Mesenchymal stem cell (in vitro differentiated cells and primary cell): ENCODE measurements around the gene REELD1.

Experiments used
- DNase-seq: peaks from one replicate; pipeline ENCODE4 v3.0.0-alpha.2; 2013
- H2AFZ ChIP-seq: one replicate; pipeline ENCODE4 v1.6.1; 2013; ENCODE audit warnings: low read depth, mild to moderate bottlenecking, control low read depth, inconsistent platforms, low read length, moderate library complexity
- H2AK5ac ChIP-seq: 2 replicates; pipeline ENCODE4 v1.6.1; 2013; ENCODE audit warnings: low read length, moderate library complexity, mild to moderate bottlenecking, inconsistent platforms; ENCODE audit not compliant: severe bottlenecking
- H2BK120ac ChIP-seq: one replicate; pipeline ENCODE4 v1.6.1; 2013; ENCODE audit warnings: low read depth, mild to moderate bottlenecking, inconsistent platforms, low read length, moderate library complexity
- H2BK12ac ChIP-seq, 2 experiments: one replicate each; pipeline ENCODE4 v1.6.1; 2013; ENCODE audit warnings: inconsistent platforms in 2 of 2, low read length in 2 of 2, mild to moderate bottlenecking in 2 of 2, moderate library complexity in 2 of 2, control low read depth in 1 of 2
- H2BK15ac ChIP-seq: one replicate; pipeline ENCODE4 v1.6.1; 2013; ENCODE audit warnings: mild to moderate bottlenecking, low read depth, inconsistent platforms; ENCODE audit not compliant: poor library complexity, severe bottlenecking
- H2BK5ac ChIP-seq: 2 replicates; pipeline ENCODE4 v1.6.1; 2013; ENCODE audit warnings: low read depth, mild to moderate bottlenecking, low read length, control low read depth, inconsistent platforms; ENCODE audit not compliant: poor library complexity, severe bottlenecking
- H3K14ac ChIP-seq, 2 experiments: one replicate each; pipeline ENCODE4 v1.6.1; 2013; ENCODE audit warnings: inconsistent platforms in 2 of 2, low read length in 2 of 2, control low read depth in 1 of 2, mild to moderate bottlenecking in 1 of 2, moderate library complexity in 1 of 2
- H3K18ac ChIP-seq, 2 experiments: one replicate each; pipeline ENCODE4 v1.6.1; 2013; ENCODE audit warnings: inconsistent platforms in 2 of 2, low read length in 2 of 2, control low read depth in 1 of 2, low read depth in 1 of 2, mild to moderate bottlenecking in 1 of 2
- H3K23ac ChIP-seq, 2 experiments: one replicate each; pipeline ENCODE4 v1.6.1; 2013; ENCODE audit warnings: inconsistent platforms in 2 of 2, low read length in 2 of 2, mild to moderate bottlenecking in 2 of 2, moderate library complexity in 2 of 2, control low read depth in 1 of 2
- H3K27ac ChIP-seq: 2 replicates; pipeline ENCODE4 v1.5.1; 2013; ENCODE audit warnings: mild to moderate bottlenecking, moderate library complexity, low read length, control low read depth, inconsistent platforms; ENCODE audit not compliant: poor library complexity, severe bottlenecking
- H3K27me3 ChIP-seq, 2 experiments: 2 replicates each; pipeline versions ENCODE4 v1.6.1 to v1.7.0; 2013; ENCODE audit warnings: low read length in 2 of 2, mild to moderate bottlenecking in 2 of 2, moderate library complexity in 2 of 2, control low read depth in 1 of 2, inconsistent platforms in 1 of 2; ENCODE audit not compliant: control insufficient read depth in 1 of 2, insufficient read depth in 1 of 2
- H3K36me3 ChIP-seq, 2 experiments: 2 replicates each; pipeline versions ENCODE4 v1.6.1 to v1.7.0; 2013; ENCODE audit warnings: low read length in 2 of 2, control low read depth in 1 of 2, inconsistent platforms in 1 of 2, low read depth in 1 of 2, mild to moderate bottlenecking in 1 of 2; ENCODE audit not compliant: insufficient read depth in 2 of 2, control insufficient read depth in 1 of 2
- H3K4ac ChIP-seq, 2 experiments: one replicate each; pipeline ENCODE4 v1.6.1; 2013; ENCODE audit warnings: inconsistent platforms in 2 of 2, low read length in 2 of 2, mild to moderate bottlenecking in 2 of 2, moderate library complexity in 2 of 2, control low read depth in 1 of 2, low read depth in 1 of 2
- H3K4me1 ChIP-seq: 2 replicates; pipeline ENCODE4 v1.6.1; 2013; ENCODE audit warnings: low read depth, low read length, control low read depth; ENCODE audit not compliant: control insufficient read depth, insufficient read depth
- H3K4me2 ChIP-seq: 2 replicates; pipeline ENCODE4 v1.6.1; 2013; ENCODE audit warnings: low read length, mild to moderate bottlenecking, inconsistent platforms; ENCODE audit not compliant: poor library complexity, severe bottlenecking
- H3K4me3 ChIP-seq, 2 experiments: 2 replicates each; pipeline versions ENCODE4 v1.5.1 to v1.7.0; 2013; ENCODE audit warnings: low read length in 2 of 2, mild to moderate bottlenecking in 2 of 2, control low read depth in 1 of 2, low read depth in 1 of 2; ENCODE audit not compliant: insufficient read depth in 1 of 2
- H3K79me1 ChIP-seq: replicated peaks from 2 replicates; pipeline ENCODE4 v1.6.1; 2013; ENCODE audit warnings: mild to moderate bottlenecking, control low read depth, low read length, inconsistent platforms; ENCODE audit not compliant: poor library complexity, severe bottlenecking
- H3K9ac ChIP-seq: 2 replicates; pipeline ENCODE4 v1.7.0; 2013; ENCODE audit warnings: mild to moderate bottlenecking, low read length, moderate library complexity
- H3K9me3 ChIP-seq: 2 replicates; pipeline ENCODE4 v1.7.0; 2013; ENCODE audit warnings: mild to moderate bottlenecking, low read length; ENCODE audit not compliant: control insufficient read depth
- H4K8ac ChIP-seq: one replicate; pipeline ENCODE4 v1.6.1; 2013; ENCODE audit warnings: inconsistent platforms, mild to moderate bottlenecking, low read length, moderate library complexity
- H4K91ac ChIP-seq: one replicate; pipeline ENCODE4 v1.6.1; 2013; ENCODE audit warnings: mild to moderate bottlenecking, low read length, inconsistent platforms
- WGBS: methylation state at CpG from one replicate; pipeline ENCODE4 v1.1.7; 2013; ENCODE audit warnings: mixed read lengths; 5-methylcytosine and 5-hydroxymethylcytosine counted together

REELD1 gene

GRCh38 chr4:146265950-146266490 is 51.7 kb downstream of the REELD1 start:
- Histone ChIP-seq H2BK5ac (no peak overlapping the region), H3K9ac (no peak overlapping the region), H3K23ac (no peak overlapping the region), H3K14ac (no peak overlapping the region), H3K36me3 (no peaks in the 10 kb centered on the region), H3K18ac (no peak overlapping the region), H3K9me3 (no peaks in the 10 kb centered on the region), H2AK5ac (no peak overlapping the region), H4K8ac (no peak overlapping the region), H3K27me3 (no peaks in the 10 kb centered on the region), H3K4me2 (no peak overlapping the region), H2AFZ (no peak overlapping the region), H3K4ac (no peak overlapping the region), H2BK15ac (no peak overlapping the region), H3K27ac (no peak overlapping the region), H4K91ac (no peak overlapping the region), H3K4me3 (no peak overlapping the region), H3K79me1 (no peaks in the 10 kb centered on the region), H2BK120ac (no peak overlapping the region), H2BK12ac (no peak overlapping the region), H3K4me1 (no peaks in the 10 kb centered on the region)
- WGBS = 86% methylated on average over 2 of the region's 2 CpGs
- no peak for DNase-seq

DNA sequence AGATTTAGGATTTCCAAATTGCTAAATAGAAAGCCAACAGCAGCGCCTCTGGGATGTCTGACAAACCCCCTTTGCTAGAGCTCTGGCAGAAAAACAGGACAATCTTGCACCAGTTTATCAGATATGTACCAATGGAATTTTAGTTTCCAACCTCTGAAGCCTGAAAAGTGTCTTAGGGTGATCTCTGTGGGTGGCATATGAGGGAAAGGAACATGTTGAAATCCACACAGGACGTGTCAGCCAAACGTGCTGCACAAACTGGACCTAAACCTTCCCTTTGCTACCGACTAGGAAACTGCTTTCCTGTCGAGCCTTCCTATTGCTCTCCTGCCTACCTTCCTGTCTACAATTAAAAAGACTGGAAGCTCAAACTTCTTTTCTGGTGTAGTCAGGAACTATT is 53.5 kb downstream of the REELD1 start:
- H3K27ac ChIP-seq = no peak overlapping the region
- WGBS = 92% methylated on average over 5 of the region's 5 CpGs
- no peaks in the 10 kb centered on the region for H3K36me3 ChIP-seq
- no peak overlapping the region for H4K8ac ChIP-seq
- H2BK120ac ChIP-seq = no peak overlapping the region
- H2BK12ac ChIP-seq = no peak overlapping the region
- no peaks in the 10 kb centered on the region for H3K9me3 ChIP-seq
- H3K79me1 ChIP-seq = no peaks in the 10 kb centered on the region
- H3K27me3 ChIP-seq = no peaks in the 10 kb centered on the region
- no peak for DNase-seq
- H2AFZ ChIP-seq = no peak overlapping the region
- no peak overlapping the region for H3K18ac ChIP-seq
- H2AK5ac ChIP-seq = no peak overlapping the region
- H4K91ac ChIP-seq = no peak overlapping the region
- H2BK15ac ChIP-seq = no peak overlapping the region
- H3K4me1 ChIP-seq = no peaks in the 10 kb centered on the region
- H2BK5ac ChIP-seq = no peak overlapping the region
- H3K23ac ChIP-seq = no peak overlapping the region
- H3K9ac ChIP-seq = no peak overlapping the region
- no peak overlapping the region for H3K14ac ChIP-seq
- H3K4me3 ChIP-seq = no peak overlapping the region
- H3K4ac ChIP-seq = no peak overlapping the region
- H3K4me2 ChIP-seq = no peak overlapping the region

DNA sequence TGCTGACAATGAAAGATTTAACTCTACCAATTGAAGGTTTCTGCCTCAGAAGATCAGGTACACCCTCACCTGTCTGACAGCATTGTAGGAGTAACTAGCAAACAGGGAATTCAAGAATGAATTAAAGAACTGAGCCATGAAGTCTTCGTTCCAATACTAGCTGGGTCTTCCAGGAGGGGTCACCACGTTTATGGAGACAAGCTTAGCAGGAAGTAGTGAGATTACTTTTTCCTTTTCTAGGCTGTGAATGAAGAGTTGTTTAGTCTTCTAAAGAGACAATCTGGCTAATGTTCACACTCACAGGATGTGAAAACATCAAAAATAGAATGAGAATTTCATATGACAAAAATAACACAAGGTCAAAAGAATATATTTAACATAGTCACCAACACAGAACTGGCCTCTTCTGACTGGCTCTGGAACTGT is 54.9 kb downstream of the REELD1 start:
- Histone ChIP-seq H3K36me3 (no peaks in the 10 kb centered on the region), H2BK12ac (no peak overlapping the region), H3K27ac (no peak overlapping the region), H4K8ac (no peak overlapping the region), H3K18ac (no peak overlapping the region), H3K9me3 (no peaks in the 10 kb centered on the region), H4K91ac (no peak overlapping the region), H3K79me1 (no peaks in the 10 kb centered on the region), H3K4me2 (no peak overlapping the region), H2AFZ (no peak overlapping the region), H3K4me1 (no peaks in the 10 kb centered on the region), H3K14ac (no peak overlapping the region), H3K27me3 (no peaks in the 10 kb centered on the region), H3K23ac (no peak overlapping the region), H2BK120ac (no peak overlapping the region), H3K9ac (no peak overlapping the region), H3K4ac (no peak overlapping the region), H2BK5ac (no peak overlapping the region), H3K4me3 (no peak overlapping the region), H2AK5ac (no peak overlapping the region), H2BK15ac (no peak overlapping the region)
- no peak for DNase-seq
- WGBS = 68% methylated on average over 2 of the region's 2 CpGs

DNA sequence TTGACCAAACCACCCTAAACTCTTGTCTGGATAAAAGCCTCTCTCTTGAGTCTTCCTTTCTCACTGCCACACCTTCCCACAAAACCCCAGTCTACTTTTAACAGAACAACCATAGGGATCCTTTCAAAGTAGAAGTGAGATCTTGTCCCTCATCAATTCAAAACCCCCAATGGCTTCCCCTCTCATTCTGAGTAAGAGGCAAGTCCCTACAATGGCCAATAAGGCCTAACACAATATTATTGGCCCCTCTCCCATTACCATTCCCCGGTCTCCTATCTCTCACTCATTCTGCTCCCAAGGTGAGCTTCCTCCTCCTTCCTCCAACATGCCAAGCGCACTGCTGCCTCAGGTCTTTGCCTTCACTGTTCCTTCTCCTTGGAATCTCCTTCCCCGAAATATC is 57.1 kb downstream of the REELD1 start:
- Histone ChIP-seq H3K18ac (no peak overlapping the region), H3K23ac (no peak overlapping the region), H3K4me3 (no peak overlapping the region), H2BK5ac (no peak overlapping the region), H2BK12ac (peak overlapping the region in 1 of 2 experiments; percentile 21), H3K79me1 (no peaks in the 10 kb centered on the region), H3K36me3 (no peaks in the 10 kb centered on the region), H2BK120ac (no peak overlapping the region), H3K9ac (no peak overlapping the region), H4K8ac (no peak overlapping the region), H2AK5ac (no peak overlapping the region), H3K4me2 (no peak overlapping the region), H2AFZ (no peak overlapping the region), H3K9me3 (no peaks in the 10 kb centered on the region), H3K14ac (no peak overlapping the region), H4K91ac (no peak overlapping the region), H3K4ac (no peak overlapping the region), H3K27ac (no peak overlapping the region), H3K27me3 (no peaks in the 10 kb centered on the region), H3K4me1 (no peaks in the 10 kb centered on the region), H2BK15ac (no peak overlapping the region)
- no peak for DNase-seq
- 95% methylated on average over 3 of the region's 3 CpGs for WGBS
